H1 (cell line): ENCODE measurements around the gene JPT2. TPM values are rescaled to one million over a fixed set of nuclear protein-coding genes. Genes with fewer than 3 reads are reported as not detected.
"Not testable (repeated sequence)": the region's sequence is repeated elsewhere in the genome, so short reads cannot be mapped to it uniquely, and the experiment has no call there.

ENCODE experiments used
- CTCF ChIA-PET: fragments of 300-600 bp; sonication (Branson Sonifier 250); formaldehyde crosslinking; loops from one replicate; lab custom pipeline; 2021; ENCODE audit not compliant: partially characterized antibody; lab: Charles Lee
- POLR2A ChIA-PET: fragments of 300-600 bp; sonication (Branson Sonifier 250); formaldehyde crosslinking; loops from one replicate; lab custom pipeline; 2021; ENCODE audit warnings: inconsistent platforms; ENCODE audit not compliant: partially characterized antibody; lab: Charles Lee
- DNase-seq, 2 experiments: peaks; one replicate each; pipeline versions ENCODE4 v3.0.0 to v3.0.0-alpha.2; 2010 to 2022; ENCODE audit warnings: low spot score in 2 of 2, low read depth in 1 of 2, mixed read lengths in 1 of 2
- FAIRE-seq: peaks from 2 replicates; lab custom pipeline; 2011; peaks lifted over from hg19 to GRCh38; lab: Jason Lieb, UNC
- H2AFZ ChIP-seq: 2 replicates; pipeline ENCODE4 v1.8.1; 2012; ENCODE audit warnings: low read length, inconsistent platforms
- H2AK5ac ChIP-seq: 2 replicates; pipeline ENCODE4 v1.6.1; 2013; ENCODE audit warnings: low read depth, low read length
- H2BK120ac ChIP-seq: replicated peaks from 2 replicates; pipeline ENCODE3; 2013; ENCODE audit warnings: low read depth, low read length, inconsistent platforms
- H2BK12ac ChIP-seq: 2 replicates; pipeline ENCODE4 v1.6.1; 2013; ENCODE audit warnings: low read depth, low read length
- H2BK15ac ChIP-seq: 2 replicates; pipeline ENCODE4 v1.6.1; 2013; ENCODE audit warnings: low read length
- H2BK20ac ChIP-seq: 2 replicates; pipeline ENCODE4 v1.6.1; 2013; ENCODE audit warnings: low read length
- H2BK5ac ChIP-seq: 2 replicates; pipeline ENCODE4 v1.6.1; 2013; ENCODE audit warnings: low read depth, low read length
- H3K14ac ChIP-seq: 2 replicates; pipeline ENCODE4 v1.6.1; 2013; ENCODE audit warnings: inconsistent platforms; ENCODE audit not compliant: insufficient read length
- H3K18ac ChIP-seq: 2 replicates; pipeline ENCODE4 v1.6.1; 2013; ENCODE audit warnings: low read length; ENCODE audit errors: extremely low read depth
- H3K23ac ChIP-seq: 2 replicates; pipeline ENCODE4 v1.6.1; 2013; ENCODE audit warnings: inconsistent platforms; ENCODE audit not compliant: insufficient read length
- H3K23me2 ChIP-seq: 2 replicates; pipeline ENCODE4 v1.6.1; 2013; ENCODE audit warnings: low read depth, low read length
- H3K27ac ChIP-seq: 2 replicates; pipeline ENCODE4 v1.6.1; 2011; ENCODE audit warnings: low read depth, low read length, inconsistent platforms
- H3K27me3 ChIP-seq, 4 experiments: replicated peaks in 1 of 4; 1 replicate in 1 of 4; 2 replicates in 3 of 4; pipeline versions ENCODE4 v1.6.1 to v1.8.1; 2011 to 2013; ENCODE audit warnings: low read length in 3 of 4, mild to moderate bottlenecking in 3 of 4, inconsistent platforms in 2 of 4, mixed read lengths in 2 of 4, moderate library complexity in 1 of 4; ENCODE audit not compliant: control insufficient read depth in 3 of 4, insufficient read depth in 3 of 4; ENCODE audit errors: extremely low read depth in 1 of 4
- H3K36me3 ChIP-seq, 4 experiments: 2 replicates each; pipeline versions ENCODE4 v1.6.1 to v1.8.1; 2011 to 2013; ENCODE audit warnings: mild to moderate bottlenecking in 4 of 4, low read length in 3 of 4, moderate library complexity in 2 of 4, control low read depth in 1 of 4, inconsistent platforms in 1 of 4; ENCODE audit not compliant: insufficient read depth in 4 of 4, control insufficient read depth in 2 of 4
- H3K4ac ChIP-seq: replicated peaks from 2 replicates; pipeline ENCODE3; 2013; ENCODE audit warnings: low read length, low read depth, mixed read lengths, inconsistent platforms; ENCODE audit not compliant: insufficient read length
- H3K4me1 ChIP-seq, 4 experiments: replicated peaks in 1 of 4; 1 replicate in 1 of 4; 2 replicates in 3 of 4; pipeline versions ENCODE4 v1.6.1 to v1.8.1; 2011 to 2013; ENCODE audit warnings: low read length in 3 of 4, inconsistent platforms in 2 of 4, mixed read lengths in 1 of 4; ENCODE audit not compliant: insufficient read depth in 4 of 4, control insufficient read depth in 3 of 4
- H3K4me2 ChIP-seq, 2 experiments: 2 replicates each; pipeline versions ENCODE4 v1.6.1 to v1.8.1; 2011 to 2013; ENCODE audit warnings: low read depth in 2 of 2, low read length in 2 of 2, control low read depth in 1 of 2, inconsistent platforms in 1 of 2, mild to moderate bottlenecking in 1 of 2; ENCODE audit not compliant: insufficient read depth in 1 of 2
- H3K4me3 ChIP-seq, 4 experiments: fragments of 200-600, 300-600 bp in 1 of 4; sonication (generic), shearing (Covaris generic), sonication (Bioruptor Twin) in 1 of 4; 2 replicates each; pipeline versions ENCODE4 v1.5.1 to v1.8.1; 2011 to 2016; ENCODE audit warnings: low read length in 4 of 4, low read depth in 3 of 4, control low read depth in 2 of 4, inconsistent platforms in 2 of 4, mild to moderate bottlenecking in 2 of 4, mixed read lengths in 1 of 4, moderate library complexity in 1 of 4; ENCODE audit not compliant: insufficient read depth in 2 of 4; ENCODE audit errors: extremely low read depth in 1 of 4
- H3K56ac ChIP-seq: replicated peaks from 2 replicates; pipeline ENCODE3; 2013; ENCODE audit warnings: low read depth, mild to moderate bottlenecking, mixed read lengths, low read length, inconsistent platforms; ENCODE audit not compliant: insufficient read length
- H3K79me1 ChIP-seq: 2 replicates; pipeline ENCODE4 v1.6.1; 2013; ENCODE audit warnings: low read depth, low read length, control low read depth
- H3K79me2 ChIP-seq, 2 experiments: 2 replicates each; pipeline versions ENCODE4 v1.6.1 to v1.8.1; 2012 to 2013; ENCODE audit warnings: low read length in 2 of 2, mild to moderate bottlenecking in 2 of 2, inconsistent platforms in 1 of 2; ENCODE audit not compliant: insufficient read depth in 2 of 2, control insufficient read depth in 1 of 2
- H3K9ac ChIP-seq, 4 experiments: replicated peaks in 1 of 4; 1 replicate in 1 of 4; 2 replicates in 3 of 4; pipeline versions ENCODE4 v1.6.1 to v1.8.1; 2011 to 2013; ENCODE audit warnings: low read depth in 3 of 4, low read length in 3 of 4, control low read depth in 2 of 4, mild to moderate bottlenecking in 2 of 4, moderate library complexity in 2 of 4, inconsistent platforms in 1 of 4; ENCODE audit errors: extremely low read depth in 1 of 4
- H3K9me3 ChIP-seq, 2 experiments: 2 replicates each; pipeline versions ENCODE4 v1.6.1 to v1.8.1; 2012 to 2013; ENCODE audit warnings: mild to moderate bottlenecking in 2 of 2, moderate library complexity in 2 of 2, control low read depth in 1 of 2, inconsistent platforms in 1 of 2, low read depth in 1 of 2, low read length in 1 of 2, mixed read lengths in 1 of 2; ENCODE audit not compliant: insufficient read depth in 2 of 2
- H4K20me1 ChIP-seq, 2 experiments: replicated peaks in 1 of 2; 2 replicates each; pipeline versions ENCODE3 to v1.8.1; 2011 to 2013; ENCODE audit warnings: inconsistent platforms in 2 of 2, low read length in 2 of 2, mild to moderate bottlenecking in 1 of 2; ENCODE audit not compliant: insufficient read depth in 2 of 2, control insufficient read depth in 1 of 2
- H4K5ac ChIP-seq: 2 replicates; pipeline ENCODE4 v1.6.1; 2013; ENCODE audit warnings: low read length, low read depth, mixed read lengths, inconsistent platforms; ENCODE audit not compliant: insufficient read length
- H4K8ac ChIP-seq: 2 replicates; pipeline ENCODE4 v1.8.0; 2013; ENCODE audit warnings: mild to moderate bottlenecking, moderate library complexity, low read length, inconsistent platforms; ENCODE audit not compliant: insufficient read depth; ENCODE audit errors: extremely low read depth
- H4K91ac ChIP-seq: replicated peaks from 2 replicates; pipeline ENCODE3; 2013; ENCODE audit warnings: low read length, mixed read lengths, inconsistent platforms; ENCODE audit not compliant: insufficient read length
- WGBS, 2 experiments: shearing (Covaris generic) in 1 of 2; methylation state at CpG; one replicate each; pipeline versions ENCODE4 v1.1.6 to v1.1.7; 2013 to 2015; ENCODE audit warnings: low lambda C conversion rate in 2 of 2, mixed read lengths in 2 of 2, inconsistent platforms in 1 of 2, low coverage in 1 of 2, missing lambda C conversion rate in 1 of 2; ENCODE audit not compliant: insufficient replicate concordance in 2 of 2, insufficient coverage in 1 of 2, insufficient read length in 1 of 2; ENCODE audit errors: extremely low coverage in 1 of 2, missing lambda C conversion rate in 1 of 2; 5-methylcytosine and 5-hydroxymethylcytosine counted together
- polyA plus RNA-seq, 7 experiments: library from polyadenylated mRNA; depleted of rRNA in 3 of 7; stranded (reverse) in 5 of 7; unstranded in 2 of 7; fragments of >200 nt in 5 of 7; fragments of 200-250 nt in 2 of 7; gene quantifications; 1 replicate in 5 of 7; 2 replicates in 1 of 7; 4 replicates in 1 of 7; pipeline versions ENCODE4 v1.2.1 to v1.2.3, GENCODE V29; 2011 to 2013; ENCODE audit warnings: missing spikeins in 2 of 7, mixed read lengths in 2 of 7
- total RNA-seq: library from RNA; stranded (reverse); fragmentation: NEBNext Ultra II Directional; extraction: Animal tissue kit (Norgen Biotek cat#: 25700); gene quantifications from 2 replicates; pipeline ENCODE4 v1.2.1, GENCODE V29; 2021

Gene JPT2
- total and polyA plus RNA-seq, 2 of the 8 experiments (the other 6 are each of a cell fraction or from before 2014, with no cell fraction given): 67.6 to 197 TPM

DNA sequence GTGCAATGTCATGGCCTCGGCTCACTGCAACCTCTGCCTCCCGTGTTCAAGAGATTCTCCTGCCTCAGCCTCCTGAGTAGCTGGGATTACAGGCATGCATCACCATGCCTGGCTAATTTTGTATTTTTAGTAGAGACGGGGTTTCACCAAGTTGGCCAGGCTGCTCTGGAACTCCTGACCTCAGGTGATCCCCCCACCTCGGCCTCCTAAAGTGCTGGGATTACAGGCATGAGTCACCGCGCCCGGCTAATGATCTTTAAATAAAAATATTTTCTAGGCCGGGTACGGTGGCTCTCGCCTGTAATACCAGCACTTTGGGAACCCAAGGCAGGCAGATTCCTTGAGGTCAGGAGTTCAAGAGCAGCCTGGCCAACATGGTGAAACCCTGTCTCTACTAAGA is 40.2 kb downstream of the JPT2 start:
- not testable (repeated sequence) for H3K9ac ChIP-seq, H4K91ac ChIP-seq, H3K27ac ChIP-seq, H2BK12ac ChIP-seq, H3K56ac ChIP-seq, H3K36me3 ChIP-seq, DNase-seq, H2BK15ac ChIP-seq, H3K18ac ChIP-seq, H3K79me1 ChIP-seq, H4K8ac ChIP-seq, H2AK5ac ChIP-seq, H2AFZ ChIP-seq, H3K4ac ChIP-seq, H3K14ac ChIP-seq, FAIRE-seq, H3K23ac ChIP-seq, H4K5ac ChIP-seq, H3K4me2 ChIP-seq, H2BK20ac ChIP-seq, H3K23me2 ChIP-seq, H2BK5ac ChIP-seq, H3K27me3 ChIP-seq, H2BK120ac ChIP-seq, H3K9me3 ChIP-seq, H3K4me3 ChIP-seq
- 91% methylated on average over 10 of the region's 10 CpGs; no CpG with 5 or more reads in 1 of the 2 experiments for WGBS, 2 experiments
- peaks cover 0 to 13% of the 10 kb centered on the region in 2 experiments for H4K20me1 ChIP-seq
- ChIA-PET POLR2A (interaction anchor here (1.1 to 1.9 kb wide), 2 partner anchors 9 to 13 kb away, joined by 3 to 6 read pairs; partner anchors contain the start of gene MAPK8IP3), CTCF (interaction anchor here (0.9 kb wide), 1 partner anchor 159 kb away, joined by 3 read pairs; no protein-coding TSS in a partner anchor)
- peaks cover 2 to 23% of the 10 kb centered on the region in 2 experiments; a peak in 2 of 4 replicates for H3K79me2 ChIP-seq
- peaks cover 7 to 12% (median 10%) of the 10 kb centered on the region in 4 experiments for H3K4me1 ChIP-seq
